PFSK-1 (cell line): Measurements from ENCODE around the gene DIAPH1.

ENCODE experiments used
- FOXP2 ChIP-seq: optimal IDR thresholded peaks from 2 replicates; pipeline ENCODE3; 2011; ENCODE audit warnings: borderline replicate concordance, control low read depth, inconsistent platforms; ENCODE audit not compliant: insufficient read depth; ENCODE audit errors: extremely low read length, extremely low read depth
- POLR2AphosphoS5 ChIP-seq: IDR thresholded peaks from 2 replicates; pipeline ENCODE4 v1.6.1; 2012; ENCODE audit warnings: low read depth, mild to moderate bottlenecking, control low read depth, low read length, moderate library complexity
- SIN3A ChIP-seq: IDR thresholded peaks from 2 replicates; pipeline ENCODE4 v1.6.1; 2012; ENCODE audit warnings: mild to moderate bottlenecking, low read length, moderate library complexity, borderline replicate concordance; ENCODE audit not compliant: insufficient read depth
- TAF1 ChIP-seq: IDR thresholded peaks from 2 replicates; pipeline ENCODE4 v1.6.1; 2012; ENCODE audit warnings: low read length, control low read depth, borderline replicate concordance; ENCODE audit not compliant: insufficient read depth
- TF ChIP-seq, protein P1 (sequence below), 2 experiments: IDR thresholded peaks; 2 replicates each; pipeline versions ENCODE4 v1.6.1 to v1.8.0; 2011 to 2012; ENCODE audit warnings: low read depth in 2 of 2, low read length in 2 of 2, control low read depth in 1 of 2, inconsistent platforms in 1 of 2, mild to moderate bottlenecking in 1 of 2, moderate library complexity in 1 of 2; ENCODE audit not compliant: insufficient read depth in 1 of 2

Gene DIAPH1

DNA sequence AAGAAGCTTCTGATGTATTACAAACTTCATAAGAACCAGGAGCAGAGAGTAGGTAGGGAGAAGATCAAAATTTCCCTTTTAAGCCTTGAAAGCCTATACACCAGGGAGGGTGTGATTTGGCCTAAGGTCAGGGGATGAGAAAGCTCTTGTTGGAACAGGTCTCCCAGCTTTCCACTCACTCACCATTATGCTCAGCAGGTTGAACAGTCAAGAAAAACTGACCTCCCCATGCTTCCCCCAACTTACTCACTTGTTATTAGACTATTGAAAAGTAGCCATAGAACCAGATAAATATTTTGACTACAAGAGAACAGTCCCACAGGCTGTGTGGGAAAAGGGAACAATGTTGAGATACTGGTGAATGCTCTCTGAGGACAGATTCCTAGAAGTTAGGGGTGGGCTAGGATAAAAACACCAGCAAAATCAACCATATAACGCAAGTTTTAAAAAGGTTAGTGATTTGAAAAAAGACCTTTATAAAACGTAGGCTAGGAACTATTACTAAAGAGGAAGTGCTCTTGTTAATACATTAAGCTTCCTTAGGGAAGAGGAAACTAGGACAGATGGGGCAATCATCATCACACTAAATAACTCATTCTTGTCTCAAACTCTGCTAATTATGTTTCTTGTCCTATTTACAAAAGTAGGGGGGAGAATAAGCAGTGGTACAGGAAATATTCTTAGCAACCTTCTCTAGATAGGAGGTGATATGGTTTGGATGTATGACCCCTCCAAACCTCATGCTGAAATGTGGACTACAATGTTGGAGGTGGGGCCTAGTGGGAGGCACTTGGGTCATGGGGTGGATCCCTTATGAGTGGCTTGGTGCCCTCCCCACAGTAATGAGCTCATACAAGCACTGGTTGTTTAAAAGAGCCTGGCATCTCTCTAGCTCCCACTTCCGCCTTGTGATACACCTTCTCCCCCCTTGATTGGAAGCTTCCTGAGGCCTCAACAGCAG lies 98.9 kb downstream of the DIAPH1 start:
- TF ChIP-seq SIN3A (no peak), POLR2AphosphoS5 (no peak), TAF1 (no peak), FOXP2 (no peak)
- TF ChIP-seq, protein P1, sequence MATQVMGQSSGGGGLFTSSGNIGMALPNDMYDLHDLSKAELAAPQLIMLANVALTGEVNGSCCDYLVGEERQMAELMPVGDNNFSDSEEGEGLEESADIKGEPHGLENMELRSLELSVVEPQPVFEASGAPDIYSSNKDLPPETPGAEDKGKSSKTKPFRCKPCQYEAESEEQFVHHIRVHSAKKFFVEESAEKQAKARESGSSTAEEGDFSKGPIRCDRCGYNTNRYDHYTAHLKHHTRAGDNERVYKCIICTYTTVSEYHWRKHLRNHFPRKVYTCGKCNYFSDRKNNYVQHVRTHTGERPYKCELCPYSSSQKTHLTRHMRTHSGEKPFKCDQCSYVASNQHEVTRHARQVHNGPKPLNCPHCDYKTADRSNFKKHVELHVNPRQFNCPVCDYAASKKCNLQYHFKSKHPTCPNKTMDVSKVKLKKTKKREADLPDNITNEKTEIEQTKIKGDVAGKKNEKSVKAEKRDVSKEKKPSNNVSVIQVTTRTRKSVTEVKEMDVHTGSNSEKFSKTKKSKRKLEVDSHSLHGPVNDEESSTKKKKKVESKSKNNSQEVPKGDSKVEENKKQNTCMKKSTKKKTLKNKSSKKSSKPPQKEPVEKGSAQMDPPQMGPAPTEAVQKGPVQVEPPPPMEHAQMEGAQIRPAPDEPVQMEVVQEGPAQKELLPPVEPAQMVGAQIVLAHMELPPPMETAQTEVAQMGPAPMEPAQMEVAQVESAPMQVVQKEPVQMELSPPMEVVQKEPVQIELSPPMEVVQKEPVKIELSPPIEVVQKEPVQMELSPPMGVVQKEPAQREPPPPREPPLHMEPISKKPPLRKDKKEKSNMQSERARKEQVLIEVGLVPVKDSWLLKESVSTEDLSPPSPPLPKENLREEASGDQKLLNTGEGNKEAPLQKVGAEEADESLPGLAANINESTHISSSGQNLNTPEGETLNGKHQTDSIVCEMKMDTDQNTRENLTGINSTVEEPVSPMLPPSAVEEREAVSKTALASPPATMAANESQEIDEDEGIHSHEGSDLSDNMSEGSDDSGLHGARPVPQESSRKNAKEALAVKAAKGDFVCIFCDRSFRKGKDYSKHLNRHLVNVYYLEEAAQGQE (IDR thresholded peaks at IDR 0.05; ENCODE audit: insufficient read depth in 1 of 2, low read depth in 2 of 2, low read length in 2 of 2), result no peak

DNA sequence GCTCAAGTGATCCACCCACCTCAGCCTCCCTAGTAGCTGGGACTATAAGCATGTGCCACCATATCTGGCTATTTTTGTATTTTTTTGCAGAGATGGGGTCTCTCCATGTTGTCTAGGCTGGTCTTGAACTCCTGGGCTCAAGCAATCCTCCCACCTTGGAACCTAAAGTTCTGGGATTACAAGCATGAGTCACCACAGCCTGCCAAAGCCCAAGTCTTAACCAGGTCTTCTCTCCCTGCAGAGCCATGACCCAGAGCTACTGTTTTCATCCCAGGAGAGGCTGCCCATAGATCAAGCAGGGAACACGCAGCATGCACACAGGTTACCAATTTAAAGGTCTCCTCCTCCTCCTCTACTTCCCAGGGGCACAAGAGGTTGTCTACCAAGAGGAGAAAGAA lies 100.2 kb downstream of the DIAPH1 start:
- TF ChIP-seq SIN3A (no peak), FOXP2 (no peak), TAF1 (no peak), POLR2AphosphoS5 (no peak)
- TF ChIP-seq, protein P1 (IDR thresholded peaks at IDR 0.05; ENCODE audit: insufficient read depth in 1 of 2, low read depth in 2 of 2, low read length in 2 of 2), result no peak

DNA sequence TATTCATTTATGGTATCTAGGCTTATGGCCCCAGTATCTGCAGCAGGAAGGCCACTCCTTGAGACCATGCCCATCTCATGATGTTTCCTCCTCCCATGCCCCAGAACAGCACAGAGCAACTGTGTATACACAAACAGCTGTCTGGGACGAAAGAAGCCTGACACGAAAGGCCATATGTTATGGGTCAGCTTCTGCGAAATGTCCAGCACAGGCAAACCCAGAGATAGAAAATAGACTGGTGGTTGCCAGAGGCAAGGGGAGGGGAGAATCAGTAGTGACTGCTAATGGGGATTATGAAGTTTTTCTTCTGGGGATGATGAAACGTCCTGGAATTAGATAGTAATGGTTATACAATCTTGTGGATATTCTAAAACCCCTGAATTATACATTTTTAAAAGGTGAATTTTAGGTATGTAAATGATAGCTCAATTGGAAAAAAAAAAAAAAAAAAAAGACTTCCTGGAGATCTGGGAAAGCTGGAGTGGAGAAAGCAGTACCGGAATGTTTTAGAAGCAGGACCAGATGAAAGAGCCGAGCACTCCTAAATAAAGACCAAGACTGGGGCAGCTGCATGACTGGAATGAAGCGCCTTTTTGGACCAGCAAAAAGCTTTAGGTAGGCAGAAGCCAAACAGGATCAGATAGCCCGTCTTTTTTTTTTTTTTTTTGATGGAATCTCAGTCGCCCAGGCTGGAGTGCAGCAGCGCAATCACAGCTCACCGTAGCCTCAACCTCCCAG lies 100.8 kb downstream of the DIAPH1 start:
- no peak for TF ChIP-seq FOXP2
- no peak for TF ChIP-seq POLR2AphosphoS5
- no peak for TF ChIP-seq SIN3A
- no peak for TF ChIP-seq TAF1
- TF ChIP-seq, protein P1 (IDR thresholded peaks at IDR 0.05; ENCODE audit: insufficient read depth in 1 of 2, low read depth in 2 of 2, low read length in 2 of 2), result no peak

DNA sequence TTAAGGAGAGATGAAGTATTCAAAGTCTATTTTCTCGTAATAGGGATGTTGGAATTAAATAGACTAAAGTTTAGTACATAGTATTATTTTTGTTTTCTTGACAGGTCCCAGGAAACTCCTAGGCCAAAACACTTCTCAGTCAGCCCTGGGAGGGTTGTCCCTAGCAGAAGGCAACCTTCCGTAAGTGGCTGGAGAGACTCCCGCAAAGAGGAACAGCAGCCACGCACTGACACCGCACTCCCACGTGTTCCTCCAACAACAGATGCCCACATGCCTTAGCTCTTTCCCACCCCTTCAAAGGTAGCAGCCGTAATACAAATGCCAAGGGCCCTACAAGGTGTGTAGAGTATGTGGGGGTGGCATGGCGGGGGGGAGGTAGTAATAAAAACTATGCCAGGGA lies 101.5 kb downstream of the DIAPH1 start:
- no peak for TF ChIP-seq SIN3A
- TF ChIP-seq POLR2AphosphoS5, result no peak
- TF ChIP-seq TAF1, result no peak

DNA sequence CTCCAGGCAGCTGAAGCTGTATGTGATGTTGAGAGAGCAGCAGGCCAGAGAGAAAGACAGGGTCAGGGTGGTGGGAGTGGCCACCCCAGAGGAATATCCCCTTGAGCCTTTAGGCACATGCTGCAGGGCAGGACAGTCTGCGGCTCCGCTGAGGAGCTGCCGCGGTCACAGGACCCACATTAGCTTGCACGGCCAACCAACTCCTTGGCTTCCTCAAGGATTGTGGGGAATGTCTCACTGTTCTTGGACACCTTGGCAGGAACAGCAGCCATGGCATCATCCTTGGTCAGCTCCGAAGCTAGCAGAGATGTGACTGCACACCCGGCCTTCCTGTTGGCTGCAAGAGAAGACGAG lies 102.2 kb downstream of the DIAPH1 start:
- TF ChIP-seq, protein P1 (IDR thresholded peaks at IDR 0.05; ENCODE audit: insufficient read depth in 1 of 2, low read depth in 2 of 2, low read length in 2 of 2), result no peak
- TF ChIP-seq POLR2AphosphoS5 (no peak), FOXP2 (no peak), TAF1 (no peak), SIN3A (no peak)
